KOPT-K1 (cell line): ENCODE data around the gene TIMP3.

Source experiments
- H3K27ac ChIP-seq: fragments of 200-600 bp; sonication (generic); 2 replicates; pipeline ENCODE4 v1.5.1; 2016; ENCODE audit warnings: antibody characterized with exemption, mild to moderate bottlenecking, low read depth, low read length; ENCODE audit not compliant: poor library complexity, severe bottlenecking
- H3K36me3 ChIP-seq: fragments of 200-600 bp; sonication (generic); 2 replicates; pipeline ENCODE4 v1.5.1; 2017; ENCODE audit warnings: antibody characterized with exemption, mild to moderate bottlenecking, low read length, moderate library complexity; ENCODE audit not compliant: insufficient read depth
- H3K9me3 ChIP-seq: fragments of 200-600 bp; sonication (generic); 2 replicates; pipeline ENCODE4 v1.5.1; 2017; ENCODE audit warnings: antibody characterized with exemption, low read length, mild to moderate bottlenecking; ENCODE audit not compliant: insufficient read depth, poor library complexity, severe bottlenecking

TIMP3 gene

GRCh38 chr22:32882774-32883530, 81.4 kb downstream of the TIMP3 start:
- Histone ChIP-seq H3K27ac (no peak overlapping the region), H3K9me3 (no peaks in the 10 kb centered on the region), H3K36me3 (no peaks in the 10 kb centered on the region)

- no peaks in the 10 kb centered on the region for H3K9me3 ChIP-seq
- no peaks in the 10 kb centered on the region for H3K36me3 ChIP-seq
- no peak overlapping the region for H3K27ac ChIP-seq
These were observed 85.9 kb downstream of the TIMP3 start for GRCh38 chr22:32887324-32887980.

DNA sequence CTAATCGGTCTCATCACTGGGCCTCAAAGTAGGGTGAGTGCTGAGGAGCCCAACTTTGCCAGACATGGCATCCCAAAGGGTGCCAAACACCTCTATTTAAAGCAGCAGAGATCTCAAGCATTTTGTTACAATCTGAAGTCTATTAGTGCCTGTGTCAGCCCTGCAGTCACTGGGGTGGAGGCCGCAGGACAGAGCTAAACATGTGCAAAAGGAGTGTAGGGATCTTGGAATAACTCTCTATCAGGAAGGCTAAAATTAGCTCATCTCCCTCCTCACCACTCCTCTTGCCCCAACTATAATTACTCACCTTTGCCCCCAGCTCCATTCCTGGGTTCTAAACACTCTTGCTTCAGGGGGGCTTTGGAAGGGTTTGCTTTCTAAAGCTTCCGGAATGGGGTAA, 87.5 kb downstream of the TIMP3 start:
- Histone ChIP-seq H3K9me3 (no peaks in the 10 kb centered on the region), H3K36me3 (no peaks in the 10 kb centered on the region), H3K27ac (no peak overlapping the region)

DNA sequence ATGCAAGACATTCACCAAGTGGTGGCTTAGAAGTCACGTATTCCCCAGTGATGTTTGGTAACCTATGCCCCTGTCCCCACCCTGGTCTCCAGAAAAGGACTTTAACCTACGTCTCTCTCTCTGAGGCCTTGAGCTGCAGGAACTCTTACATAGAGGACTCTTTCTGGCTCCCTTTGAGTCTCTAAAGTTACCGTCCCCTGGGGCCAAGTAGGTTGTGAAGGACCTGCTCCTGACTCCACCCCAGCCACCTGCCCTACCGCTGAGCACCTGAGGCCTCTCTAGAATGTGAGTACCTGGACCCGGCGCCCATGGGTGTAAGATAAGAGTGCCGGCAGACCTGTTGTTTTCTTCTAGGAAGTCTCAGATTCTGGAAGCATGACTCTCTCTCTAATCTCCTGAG, 95.4 kb downstream of the TIMP3 start:
- Histone ChIP-seq H3K27ac (no peak overlapping the region), H3K9me3 (no peaks in the 10 kb centered on the region), H3K36me3 (no peaks in the 10 kb centered on the region)

GRCh38 chr22:32897400-32897799, 95.9 kb downstream of the TIMP3 start:
- no peak overlapping the region for H3K27ac ChIP-seq
- no peaks in the 10 kb centered on the region for H3K36me3 ChIP-seq
- no peaks in the 10 kb centered on the region for H3K9me3 ChIP-seq

DNA sequence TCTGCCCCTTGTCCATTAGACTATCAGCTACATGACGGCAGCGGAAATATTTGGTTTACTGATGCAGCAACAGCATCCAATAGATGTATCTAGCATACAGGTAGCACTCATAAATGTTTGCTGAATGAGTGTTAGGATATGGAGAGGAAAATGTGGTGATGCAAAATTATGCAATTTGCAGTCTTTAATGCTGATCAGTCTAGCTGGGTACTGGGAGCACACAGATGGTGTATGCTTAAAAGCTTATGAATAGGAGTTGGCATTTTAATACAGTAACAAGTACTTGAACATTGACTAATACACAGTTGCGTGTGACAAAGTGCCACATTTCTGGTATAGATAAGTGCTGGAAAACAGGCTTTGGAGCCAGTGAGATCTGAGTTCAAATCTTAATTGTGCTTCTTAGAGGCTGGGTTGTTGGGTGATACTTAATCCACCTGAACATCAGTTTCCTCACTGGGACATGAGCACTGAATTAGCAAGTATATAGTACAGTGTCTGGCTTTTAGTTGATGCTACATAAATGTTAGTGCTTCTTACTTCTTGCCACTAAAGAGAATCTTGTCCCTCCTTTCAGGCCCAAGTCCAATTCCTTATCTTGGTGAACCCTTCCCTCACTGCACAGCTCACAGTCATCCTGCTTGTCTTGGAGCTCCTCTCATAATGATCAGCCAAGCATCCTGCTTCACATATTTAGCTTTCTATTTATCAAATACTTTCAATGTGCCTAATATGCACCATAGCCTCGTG, 99.6 kb downstream of the TIMP3 start:
- Histone ChIP-seq H3K9me3 (no peaks in the 10 kb centered on the region), H3K36me3 (no peaks in the 10 kb centered on the region)

GRCh38 chr22:32901925-32902324, 100.4 kb downstream of the TIMP3 start:
- Histone ChIP-seq H3K9me3 (no peaks in the 10 kb centered on the region), H3K36me3 (no peaks in the 10 kb centered on the region), H3K27ac (no peak overlapping the region)

More for the DNA sequence above, 99.6 kb downstream of the TIMP3 start:
- no peak overlapping the region for H3K27ac ChIP-seq

- no peaks in the 10 kb centered on the region for H3K36me3 ChIP-seq
- H3K27ac ChIP-seq, result no peak overlapping the region
- H3K9me3 ChIP-seq, result no peaks in the 10 kb centered on the region
These were observed 102.0 kb downstream of the TIMP3 start for GRCh38 chr22:32903507-32903906.

DNA sequence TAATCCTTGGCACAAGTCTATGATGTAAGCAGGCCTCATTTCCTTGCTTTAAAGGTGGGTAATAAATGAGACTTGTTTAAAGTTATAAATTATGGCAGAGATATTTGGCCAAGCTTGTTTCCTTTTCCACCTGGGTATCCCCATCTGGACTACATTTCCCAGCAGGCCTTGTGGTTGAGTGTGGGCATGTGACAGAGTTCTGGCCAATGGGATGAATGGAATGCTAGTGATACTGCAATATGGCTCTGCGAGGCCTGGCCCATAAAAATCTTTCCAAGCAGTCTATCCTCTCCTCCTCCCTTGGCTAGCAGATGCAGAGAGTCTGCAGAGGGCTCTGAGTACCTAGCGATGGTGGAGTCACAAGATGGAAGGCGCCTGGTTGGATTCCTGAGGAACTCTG, 102.5 kb downstream of the TIMP3 start:
- Histone ChIP-seq H3K36me3 (no peaks in the 10 kb centered on the region), H3K27ac (no peak overlapping the region), H3K9me3 (no peaks in the 10 kb centered on the region)

DNA sequence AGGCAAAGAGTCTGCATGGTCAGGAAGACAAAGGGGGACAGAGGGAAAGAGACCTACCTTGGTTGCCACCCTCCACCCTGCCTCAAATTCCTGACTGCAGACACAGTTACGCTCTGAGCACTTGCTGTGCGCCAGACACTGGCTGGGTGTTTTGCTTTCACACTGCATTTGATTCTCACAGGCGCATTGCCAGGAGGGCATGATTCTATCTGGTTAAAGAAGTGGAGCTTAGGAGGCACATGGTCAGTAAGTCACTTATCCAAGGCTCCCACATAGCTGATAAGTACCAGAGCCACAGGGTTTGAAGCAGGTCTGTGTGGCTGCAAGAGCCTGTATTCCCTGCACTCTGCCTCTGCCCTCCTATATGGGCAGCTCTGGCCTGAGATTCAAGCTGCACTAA, 103.9 kb downstream of the TIMP3 start:
- Histone ChIP-seq H3K36me3 (no peaks in the 10 kb centered on the region), H3K9me3 (no peaks in the 10 kb centered on the region), H3K27ac (no peak overlapping the region)

GRCh38 chr22:32909581-32910428, 108.3 kb downstream of the TIMP3 start:
- H3K9me3 ChIP-seq, result no peaks in the 10 kb centered on the region
- no peaks in the 10 kb centered on the region for H3K36me3 ChIP-seq
- H3K27ac ChIP-seq, result no peak overlapping the region

- Histone ChIP-seq H3K9me3 (peaks cover 3% of the 10 kb centered on the region), H3K27ac (no peak overlapping the region), H3K36me3 (no peaks in the 10 kb centered on the region)
These were observed 108.9 kb downstream of the TIMP3 start for GRCh38 chr22:32910429-32910772.

DNA sequence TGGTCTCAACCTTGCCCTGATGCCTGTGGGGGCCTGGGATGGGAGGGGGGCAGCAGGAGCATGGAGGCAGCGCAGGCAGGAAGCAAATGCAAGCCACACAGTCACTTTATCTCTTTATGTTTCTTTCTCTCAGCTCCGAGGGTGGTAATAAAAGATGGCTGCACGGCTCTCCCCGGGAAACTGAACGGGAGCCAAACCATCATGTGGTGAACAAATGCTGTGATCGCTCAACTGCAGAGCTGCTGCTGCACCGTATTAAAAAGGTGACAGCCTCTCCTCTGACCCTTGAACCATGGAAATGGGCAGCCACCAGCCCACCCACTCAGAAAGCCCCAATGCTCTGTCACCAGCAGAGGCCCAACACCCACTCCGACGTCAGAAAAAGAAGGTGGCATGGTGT, 110.0 kb downstream of the TIMP3 start:
- H3K27ac ChIP-seq, result no peak overlapping the region
- peaks cover 14% of the 10 kb centered on the region for H3K9me3 ChIP-seq
- no peaks in the 10 kb centered on the region for H3K36me3 ChIP-seq
